HG02970 (cell line): ENCODE measurements around the gene UST.

Experiments used
- ATAC-seq: cut with Tn5 transposase; IDR thresholded peaks from one replicate; pipeline ENCODE4 v1.9.1; 2021; ENCODE audit warnings: mild to moderate bottlenecking, moderate library complexity, moderate number of reproducible peaks; ENCODE audit not compliant: unreplicated experiment, low FRiP score

Gene UST

DNA sequence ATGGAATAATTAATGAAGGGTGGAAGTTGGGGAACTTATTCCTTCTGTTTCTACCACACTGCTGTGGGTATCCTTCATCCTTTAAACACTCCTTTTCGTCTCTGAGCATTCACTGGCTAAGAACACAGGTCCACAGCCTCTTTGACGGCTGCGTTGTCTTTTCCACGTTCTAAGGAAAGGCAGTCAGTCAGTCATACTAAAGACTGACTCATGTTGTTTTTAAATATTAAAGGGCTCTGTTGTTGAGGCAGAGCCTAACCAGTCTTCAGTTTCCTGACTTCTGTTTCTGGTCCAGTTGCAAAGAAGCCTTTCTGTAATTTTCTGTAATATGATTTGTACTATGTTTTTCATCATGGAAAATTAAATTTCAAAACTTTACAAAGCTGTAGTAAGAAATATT, 48.0 kb downstream of the UST start:
- ATAC-seq, result no peak

DNA sequence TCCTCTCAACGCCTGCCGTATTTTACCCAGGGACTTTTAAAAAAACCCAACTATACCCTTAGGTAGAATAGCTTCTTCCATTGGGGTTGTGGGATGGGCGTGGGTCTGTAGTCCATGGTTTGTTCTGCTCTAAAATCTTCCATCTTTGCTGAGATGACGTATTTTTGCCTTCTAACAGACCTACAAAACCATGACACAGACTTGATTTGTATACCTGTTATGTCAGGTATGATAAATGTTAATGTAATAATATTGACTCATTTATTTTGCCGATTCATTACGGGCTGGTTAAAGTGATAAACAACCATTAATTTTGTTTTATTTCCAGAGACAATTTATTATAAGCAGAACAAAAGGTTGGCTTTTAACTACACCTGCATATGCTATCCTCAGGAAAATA, 48.7 kb downstream of the UST start:
- no peak for ATAC-seq

DNA sequence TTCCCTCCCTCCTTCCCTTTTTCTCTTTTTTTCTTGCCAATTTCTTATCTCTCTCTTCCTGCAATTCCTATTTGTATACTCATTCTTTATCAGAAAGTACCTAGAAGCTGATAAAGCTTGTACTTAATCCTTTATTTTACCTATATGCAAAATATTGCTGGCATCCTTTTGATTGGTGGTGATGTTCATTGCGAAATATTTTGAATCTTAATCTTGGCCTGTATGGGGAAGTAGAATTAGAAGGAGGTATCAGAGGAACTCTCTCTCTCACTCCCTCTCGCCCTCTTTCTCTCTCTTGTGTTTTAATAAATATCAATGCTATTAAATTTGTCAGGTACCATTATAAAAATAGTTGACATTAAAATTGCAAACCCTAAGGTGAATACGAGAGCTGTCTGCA, 52.8 kb downstream of the UST start:
- no peak for ATAC-seq

DNA sequence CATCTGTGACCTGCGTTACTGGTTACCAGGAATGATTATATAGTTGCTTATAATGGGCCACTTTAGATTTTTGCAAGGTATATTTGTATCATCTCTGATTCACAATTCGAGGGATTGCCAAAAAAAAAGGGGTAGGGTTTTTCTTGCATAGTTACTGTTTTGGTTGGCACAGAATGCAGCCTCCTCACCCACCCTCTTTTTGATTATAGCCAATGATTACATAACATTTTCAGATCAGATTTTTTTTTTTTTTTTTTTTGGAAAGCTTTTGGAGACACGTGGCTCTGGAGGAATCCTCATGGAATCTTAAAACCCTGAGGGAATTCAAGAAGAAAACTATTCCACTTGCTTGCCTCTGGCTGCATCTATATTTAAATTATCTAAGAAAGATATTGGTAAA, 53.7 kb downstream of the UST start:
- no peak for ATAC-seq

DNA sequence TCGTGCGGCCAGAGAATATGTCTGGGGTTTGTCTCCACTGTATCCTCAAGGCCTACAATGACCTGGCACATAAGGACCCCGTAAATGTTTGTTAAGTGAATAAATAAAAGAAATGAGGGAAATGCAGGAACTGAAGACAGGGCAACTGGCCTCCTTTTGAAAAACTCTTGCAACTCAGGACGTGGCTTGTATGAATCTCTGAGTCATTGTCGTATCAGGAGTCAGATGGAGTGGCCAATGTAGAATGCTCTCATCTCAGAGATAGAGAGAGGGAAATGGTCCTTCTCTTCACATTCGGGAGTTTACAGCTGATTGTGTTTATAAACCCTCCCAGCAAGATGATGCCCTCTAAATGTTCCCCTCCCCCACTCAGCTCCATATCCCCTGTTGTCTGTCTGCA, 57.1 kb downstream of the UST start:
- no peak for ATAC-seq

DNA sequence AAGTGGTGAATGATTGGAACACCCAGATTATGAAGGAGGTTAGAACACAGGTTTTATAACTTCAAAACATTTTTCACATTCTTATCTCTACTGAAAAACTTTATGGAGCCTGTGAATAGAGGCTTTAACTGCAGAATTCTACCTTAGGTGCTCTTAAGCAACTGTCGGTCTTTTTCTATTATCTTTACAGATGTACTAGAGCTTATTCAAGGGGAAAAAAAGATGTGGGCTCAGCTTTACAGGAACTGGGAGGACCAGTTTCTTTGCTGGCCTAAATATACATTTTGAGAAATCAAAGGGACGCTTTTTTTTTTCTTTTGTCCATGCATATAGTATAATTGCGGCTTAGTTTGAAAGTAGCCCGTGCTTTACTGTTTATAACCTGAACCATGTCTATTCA, 58.9 kb downstream of the UST start:
- no peak for ATAC-seq

DNA sequence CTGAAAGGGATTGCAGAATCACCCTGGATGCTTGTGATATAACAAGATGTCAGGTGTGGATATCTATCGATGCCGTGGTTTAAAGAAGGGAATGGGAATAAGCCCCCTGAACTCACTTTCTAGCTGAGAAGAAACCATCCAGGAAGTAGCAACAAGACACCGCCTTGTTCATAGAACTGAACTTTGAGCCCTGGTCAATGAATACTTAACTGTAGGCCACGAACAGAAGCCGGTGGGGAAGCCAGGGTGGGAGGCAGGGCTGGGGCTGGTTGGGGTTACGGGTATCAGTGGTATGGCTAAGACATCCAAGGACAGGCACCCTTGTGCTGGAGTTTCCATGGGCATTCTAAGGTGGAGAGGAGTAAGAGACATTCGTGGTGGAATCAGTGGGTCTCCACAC, 61.0 kb downstream of the UST start:
- ATAC-seq, result no peak

DNA sequence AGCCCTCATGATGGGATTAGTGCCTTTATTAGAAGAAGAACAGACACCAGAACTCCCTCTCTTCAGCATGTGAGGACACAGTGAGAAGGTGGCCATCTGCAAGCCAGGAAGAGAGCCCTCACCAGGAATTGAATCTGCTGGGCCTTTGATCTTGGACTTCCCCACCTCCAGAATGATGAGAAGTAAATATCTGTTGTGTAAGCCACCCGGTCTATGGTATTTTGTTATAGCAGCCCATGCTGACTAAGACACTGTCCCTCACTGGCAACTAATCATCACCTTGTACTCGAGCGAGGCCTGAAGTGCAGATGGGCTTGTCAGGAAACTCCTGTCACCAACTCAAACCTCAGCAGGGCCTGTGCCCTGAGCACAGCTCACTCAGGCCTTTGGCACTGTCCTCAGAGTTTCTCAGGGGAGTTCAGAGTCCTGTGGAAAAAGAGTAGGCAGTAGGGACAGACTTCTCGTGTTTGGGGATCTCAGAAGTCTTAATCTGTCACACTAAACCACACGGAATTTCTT, 62.0 kb downstream of the UST start:
- no peak for ATAC-seq

DNA sequence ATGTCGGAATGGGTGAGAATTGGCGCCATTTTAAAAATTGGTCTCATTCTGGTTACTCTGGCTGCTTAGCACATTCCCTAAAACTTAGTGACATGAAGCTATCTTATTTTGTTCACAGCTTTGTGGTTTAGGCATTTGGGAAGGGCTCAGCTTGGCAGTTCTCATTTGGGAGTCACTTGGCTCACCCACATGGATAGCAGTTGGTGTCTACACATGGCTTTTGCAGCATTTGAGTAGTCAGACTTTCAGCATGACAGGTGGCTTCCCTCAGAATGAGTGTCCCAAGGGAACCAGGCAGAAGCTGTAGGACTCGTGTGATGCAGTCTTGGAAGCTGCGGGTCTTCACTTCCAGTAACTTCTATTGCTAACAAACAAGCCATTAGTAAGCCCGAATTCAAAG, 64.6 kb downstream of the UST start:
- ATAC-seq, result no peak

DNA sequence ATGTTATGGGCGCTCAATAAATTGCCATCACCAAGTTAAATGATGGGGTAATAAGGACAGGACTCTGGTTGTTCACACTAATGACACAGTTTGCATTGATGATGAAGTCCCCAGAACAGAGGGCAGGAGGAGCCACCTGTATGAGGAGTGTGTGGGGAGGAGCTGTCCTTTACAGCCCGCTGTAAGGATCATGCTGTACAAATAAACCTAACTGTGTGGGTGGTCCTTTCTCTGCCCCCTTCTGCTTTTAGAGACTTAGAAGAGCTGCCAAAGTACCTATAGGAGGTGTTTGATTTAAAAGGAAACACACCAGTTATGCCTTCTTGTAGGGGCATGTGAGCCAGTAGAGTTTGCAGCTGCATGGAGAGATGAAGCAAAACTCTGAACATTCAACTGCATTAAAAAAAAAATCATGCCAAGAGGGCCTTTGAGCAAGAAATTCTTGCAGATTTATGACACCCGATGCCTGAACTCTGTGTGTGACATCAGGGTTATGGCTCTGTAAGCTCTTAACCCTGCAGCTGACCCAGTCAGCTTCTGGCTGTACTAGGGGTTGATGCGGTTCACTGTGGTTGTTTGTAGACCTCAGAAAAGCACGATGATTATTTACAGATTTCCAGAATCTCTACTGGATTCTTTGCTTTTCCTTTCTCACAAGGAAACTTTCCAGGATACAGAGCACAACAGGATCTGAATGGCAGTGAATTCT, 67.4 kb downstream of the UST start:
- ATAC-seq, result no peak

DNA sequence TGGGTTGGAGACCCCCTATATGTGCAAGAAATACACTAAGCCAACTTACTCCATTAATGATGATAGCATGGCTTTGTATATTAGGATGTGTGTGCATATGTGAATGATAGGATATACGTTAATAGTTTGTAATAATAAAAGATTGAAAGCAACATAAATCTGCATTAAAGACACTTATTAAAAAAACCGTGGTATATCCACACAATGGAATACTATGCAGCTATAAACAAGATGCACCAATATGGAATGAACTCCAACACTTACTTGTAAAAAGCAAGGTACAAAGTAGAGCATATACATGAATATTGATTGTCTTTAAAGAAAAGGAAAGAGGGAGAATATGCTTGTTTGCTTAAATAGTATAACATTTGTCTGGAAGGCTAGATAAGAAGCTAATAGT, 68.0 kb downstream of the UST start:
- ATAC-seq, result no peak

DNA sequence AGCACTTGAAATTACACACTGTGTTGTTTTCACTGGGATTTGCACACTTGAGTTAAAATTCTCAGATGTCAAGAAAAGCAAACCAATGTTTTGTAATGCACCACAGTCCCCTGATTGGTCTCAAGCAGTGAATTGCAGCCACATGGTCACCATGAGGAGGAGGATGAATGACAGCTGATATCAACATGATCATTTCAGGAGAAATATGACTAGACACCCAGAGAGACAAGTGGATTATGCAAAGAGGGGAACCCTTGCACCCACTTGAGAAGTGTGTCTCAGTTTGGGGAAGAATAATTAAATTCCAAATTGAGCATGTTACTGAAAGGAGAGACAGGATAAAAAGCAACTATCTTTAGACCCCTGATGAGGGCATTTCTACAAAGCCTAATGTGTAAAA, 69.3 kb downstream of the UST start:
- no peak for ATAC-seq

DNA sequence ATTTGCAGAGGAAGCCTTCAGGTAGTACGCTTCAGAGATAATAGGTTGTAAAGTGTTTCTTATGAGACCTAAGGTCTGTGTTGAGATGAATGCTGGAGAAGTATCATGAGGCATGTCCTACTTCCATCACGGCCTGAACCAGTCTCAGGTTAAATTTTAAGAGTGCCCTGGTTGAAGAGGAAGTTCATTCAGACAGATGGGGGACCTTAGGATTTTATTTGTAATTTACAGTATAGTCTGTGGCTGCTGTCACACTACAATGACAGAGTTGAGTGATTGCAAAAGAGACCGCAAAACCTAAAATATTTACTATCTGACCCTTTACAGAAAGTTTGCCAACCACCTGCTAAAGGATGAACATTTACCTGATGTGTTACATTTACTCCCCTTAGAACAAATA, 70.9 kb downstream of the UST start:
- ATAC-seq, result no peak

DNA sequence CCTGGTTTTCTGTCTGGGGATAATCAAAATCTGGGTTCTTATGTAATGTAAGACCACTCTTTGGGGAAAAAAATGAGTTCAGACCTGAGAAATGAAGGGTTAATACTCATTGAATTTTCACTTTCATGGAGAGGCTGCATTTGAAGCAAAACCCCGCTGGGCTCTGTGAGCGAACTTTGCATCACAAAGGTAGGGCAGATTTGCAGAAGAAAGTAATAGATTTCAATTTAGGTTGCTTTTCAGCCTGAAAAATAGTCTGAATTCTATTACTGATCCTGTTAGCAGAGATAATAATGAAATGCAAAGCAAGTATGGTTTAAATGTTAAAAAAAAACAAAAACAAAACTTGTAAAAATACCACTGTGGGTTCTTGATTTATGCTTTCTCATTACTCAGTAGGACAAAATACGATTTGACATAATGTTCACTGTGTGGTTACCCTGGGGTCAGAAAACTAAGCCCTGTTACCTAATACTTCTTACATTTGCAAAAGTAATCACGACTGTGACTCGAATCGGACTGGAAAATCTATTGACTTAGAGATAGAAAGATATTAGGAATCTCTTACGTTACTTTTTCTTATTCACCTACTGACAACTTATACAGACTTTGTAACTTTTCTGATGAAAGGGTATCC, 72.2 kb downstream of the UST start:
- no peak for ATAC-seq

DNA sequence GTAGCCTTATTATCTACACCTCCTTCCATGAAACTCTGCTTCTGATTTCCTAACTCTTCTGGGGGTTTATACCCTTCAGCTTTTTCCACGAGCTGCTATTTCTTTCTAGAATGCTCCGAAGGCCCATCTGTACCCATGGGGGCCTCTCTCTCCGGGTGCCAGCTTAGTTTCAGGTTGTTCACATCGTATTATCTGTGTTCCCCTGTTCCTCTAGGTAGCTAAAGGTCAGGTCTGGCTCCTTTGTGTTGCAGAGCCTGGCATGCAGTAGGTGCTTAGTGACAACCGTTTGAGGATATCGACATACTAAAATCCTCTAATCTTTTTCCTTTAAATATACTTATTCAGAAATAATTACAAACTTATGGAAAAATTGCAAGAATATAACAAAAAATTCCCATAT, 73.0 kb downstream of the UST start:
- ATAC-seq, result no peak

DNA sequence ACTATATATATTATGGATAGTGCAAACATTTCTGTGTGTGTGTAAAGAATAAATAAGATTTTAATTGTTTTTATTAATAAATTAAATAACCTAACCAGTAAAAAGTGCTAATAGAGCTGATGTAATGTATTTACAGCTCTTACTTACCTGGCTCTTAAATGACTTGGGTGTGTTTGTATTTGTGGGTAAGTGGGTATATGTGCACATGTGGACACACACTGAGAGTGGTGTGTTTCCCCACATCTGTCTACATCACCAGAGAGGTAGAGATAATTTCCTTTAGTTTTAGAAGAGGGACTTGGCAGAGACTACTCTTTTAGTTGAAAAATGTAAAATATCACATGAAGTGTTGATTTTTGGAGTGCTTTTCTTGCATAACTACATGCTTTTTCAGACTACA, 76.0 kb downstream of the UST start:
- no peak for ATAC-seq

DNA sequence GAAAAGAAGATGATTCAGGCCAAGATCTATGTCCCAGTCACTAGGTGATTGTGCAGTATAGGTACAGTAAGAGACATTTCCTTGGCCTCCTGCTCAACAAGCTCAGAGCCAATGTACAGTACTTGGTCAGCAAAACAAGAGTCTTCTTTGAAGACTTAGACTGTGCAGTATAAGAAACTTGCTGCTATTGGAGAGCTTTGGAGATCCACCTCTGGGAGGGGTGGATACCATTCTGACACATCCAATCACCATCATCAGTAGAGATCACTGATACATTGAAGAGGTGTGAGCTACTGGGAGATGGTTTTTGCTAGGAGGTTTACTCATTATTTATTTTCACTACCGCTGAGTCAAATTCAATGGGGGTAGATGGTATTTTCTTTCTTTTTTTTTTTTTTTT, 77.5 kb downstream of the UST start:
- ATAC-seq, result no peak

DNA sequence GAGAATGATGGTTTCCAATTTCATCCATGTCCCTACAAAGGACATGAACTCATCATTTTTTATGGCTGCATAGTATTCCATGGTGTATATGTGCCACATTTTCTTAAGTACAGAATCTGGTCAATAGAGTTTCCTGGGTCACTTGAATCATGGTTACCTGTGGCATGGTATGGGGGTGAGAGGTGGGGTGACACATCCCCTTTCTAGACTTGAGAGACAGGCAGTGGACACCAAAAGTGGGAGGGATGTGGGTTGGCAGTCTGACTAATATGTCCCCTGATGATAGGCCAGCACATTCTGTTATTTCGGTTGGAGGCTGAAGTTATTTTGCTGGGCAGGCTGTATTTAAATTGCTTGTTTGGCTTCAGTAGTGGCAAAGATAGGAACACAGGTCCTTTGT, 78.1 kb downstream of the UST start:
- ATAC-seq, result no peak

DNA sequence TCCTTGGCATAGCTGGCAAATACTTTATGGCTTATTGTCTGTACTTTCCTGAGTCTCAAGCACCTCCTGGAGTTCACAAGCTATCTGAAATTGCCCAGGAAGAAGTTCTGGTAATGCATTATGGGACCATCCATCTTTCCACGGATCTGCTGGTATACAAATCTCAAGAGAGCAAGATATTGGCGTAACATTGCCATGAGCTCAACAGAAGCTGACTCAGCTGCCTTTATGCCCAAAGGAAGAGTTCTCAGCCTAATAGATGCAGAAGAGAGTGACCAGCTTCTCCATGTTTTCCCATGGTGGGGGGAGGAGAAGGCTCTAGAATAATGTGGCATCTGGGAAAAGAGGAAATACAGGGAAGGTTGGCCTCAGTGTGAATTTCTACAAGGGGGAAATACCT, 78.7 kb downstream of the UST start:
- no peak for ATAC-seq

DNA sequence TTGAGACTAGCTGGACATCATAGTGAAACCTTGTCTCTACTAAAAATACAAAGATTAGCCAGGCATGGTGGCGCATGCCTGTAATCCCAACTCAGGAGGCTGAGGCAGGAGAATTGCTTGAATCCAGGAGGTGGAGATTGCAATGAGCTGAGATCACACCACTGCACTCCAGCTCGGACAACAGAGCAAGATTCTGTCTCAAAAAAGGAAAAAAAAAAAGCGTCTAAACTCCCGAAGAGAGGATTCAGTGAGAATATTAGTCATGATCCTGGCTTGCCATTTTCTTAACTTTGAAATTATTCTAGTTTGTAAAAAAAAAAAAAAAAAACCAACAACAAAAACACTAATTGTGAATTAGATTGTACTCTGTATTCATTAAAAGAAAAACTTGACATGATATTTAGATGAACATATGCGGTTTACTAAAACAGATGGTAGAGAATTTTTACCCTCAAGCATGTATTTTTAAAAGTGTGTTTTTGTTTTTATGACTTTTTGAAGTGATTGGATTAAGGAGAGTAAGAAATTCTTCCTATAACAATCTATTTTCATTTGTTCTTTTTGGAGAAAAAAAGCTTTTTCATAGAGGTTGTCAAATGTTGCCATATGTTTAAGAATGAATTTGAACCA, 80.7 kb downstream of the UST start:
- no peak for ATAC-seq

DNA sequence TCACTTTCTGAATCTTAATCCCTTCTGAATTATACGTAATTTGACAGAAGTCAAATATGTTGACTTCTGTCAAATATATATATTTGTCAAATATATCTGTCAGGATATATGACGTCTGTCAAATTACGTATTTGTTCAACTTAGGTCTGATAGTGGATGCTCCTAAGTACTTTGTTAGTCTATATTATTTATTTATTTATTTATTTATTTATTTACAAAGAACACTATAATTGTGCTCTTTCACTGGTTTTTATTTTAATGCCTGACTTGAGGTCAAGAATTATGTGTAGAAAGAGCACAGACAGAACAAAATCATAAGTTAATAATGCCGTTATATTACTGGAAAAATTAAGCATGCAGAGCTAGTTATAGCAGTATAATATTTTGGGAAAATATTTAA, 81.2 kb downstream of the UST start:
- ATAC-seq, result no peak
